Islet precursor cell (in vitro differentiated cells): Measurements from ENCODE around the gene CYB5R2.
"Not testable (repeated sequence)": the region's sequence is repeated elsewhere in the genome, so short reads cannot be mapped to it uniquely, and the experiment has no call there.

Experiments used
- DNase-seq: peaks from one replicate; pipeline ENCODE4 v3.0.0-alpha.2; 2018

CYB5R2 gene

DNA sequence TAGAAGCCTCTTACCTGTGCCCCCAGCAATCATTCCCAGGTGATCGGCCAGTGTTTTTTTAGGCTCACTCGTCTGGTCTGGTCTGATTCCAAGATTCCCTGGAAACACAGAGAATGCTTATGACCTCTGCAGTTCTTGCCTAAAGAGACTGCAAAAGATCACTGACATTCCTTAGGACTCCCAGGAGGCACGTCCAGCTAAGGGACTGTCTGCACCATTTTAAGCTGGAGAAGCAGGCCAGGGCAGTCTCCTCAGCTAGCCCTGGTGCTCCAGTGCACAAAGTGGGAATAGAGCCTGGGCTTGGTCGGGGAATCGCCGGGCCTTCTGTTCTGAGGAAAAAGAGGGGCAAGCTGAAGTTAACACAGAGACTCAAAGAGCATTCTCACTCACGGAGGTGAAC, 4.8 kb downstream of the CYB5R2 start:
- DNase-seq: no peak

DNA sequence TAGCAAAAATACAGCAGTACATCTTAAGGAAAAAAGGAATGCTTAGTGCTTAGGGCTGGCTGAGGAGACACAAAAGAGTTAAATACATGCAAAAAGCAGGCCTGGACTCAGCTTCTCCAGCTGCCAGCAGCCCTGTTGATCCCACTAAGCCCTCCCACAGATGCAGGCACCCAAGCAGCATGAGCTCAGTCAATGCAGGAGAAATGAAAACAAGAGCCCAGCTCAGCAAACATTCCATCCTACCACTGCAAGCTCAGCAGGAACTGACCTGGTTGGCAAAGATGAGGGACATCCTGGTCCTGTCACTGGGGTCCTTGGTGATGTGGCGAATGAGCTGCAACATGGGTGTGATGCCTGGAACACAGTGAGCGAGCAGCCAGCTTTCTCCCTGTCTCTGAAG, 5.8 kb downstream of the CYB5R2 start:
- no peak for DNase-seq

DNA sequence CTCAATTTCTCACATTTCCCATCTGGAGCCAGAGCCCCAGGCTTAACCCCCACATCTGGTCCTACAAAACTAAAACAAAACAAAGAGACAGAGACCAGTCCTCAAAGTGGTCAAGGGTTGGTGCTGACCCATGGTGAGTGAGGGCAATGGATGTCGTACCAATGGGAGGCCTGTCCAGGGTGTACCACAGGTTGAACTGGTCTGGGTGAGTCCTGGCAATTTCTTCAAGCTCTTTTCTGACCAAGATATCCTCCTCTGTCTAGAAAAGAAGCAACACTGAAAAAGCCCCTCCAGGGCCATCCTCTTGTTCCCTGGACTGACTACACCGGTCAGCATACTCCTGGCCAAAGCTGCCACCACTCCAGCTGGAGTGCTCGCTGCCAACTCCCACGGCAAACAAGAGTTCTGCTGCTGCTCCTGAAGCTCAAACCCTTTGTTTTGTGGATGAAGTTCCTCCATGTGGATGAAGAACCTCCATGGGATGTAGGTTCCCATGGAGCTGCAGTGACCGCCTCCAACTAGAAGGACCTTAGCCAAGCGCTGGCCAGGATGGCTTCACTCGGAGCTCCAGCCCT, 6.9 kb downstream of the CYB5R2 start:
- DNase-seq: no peak

DNA sequence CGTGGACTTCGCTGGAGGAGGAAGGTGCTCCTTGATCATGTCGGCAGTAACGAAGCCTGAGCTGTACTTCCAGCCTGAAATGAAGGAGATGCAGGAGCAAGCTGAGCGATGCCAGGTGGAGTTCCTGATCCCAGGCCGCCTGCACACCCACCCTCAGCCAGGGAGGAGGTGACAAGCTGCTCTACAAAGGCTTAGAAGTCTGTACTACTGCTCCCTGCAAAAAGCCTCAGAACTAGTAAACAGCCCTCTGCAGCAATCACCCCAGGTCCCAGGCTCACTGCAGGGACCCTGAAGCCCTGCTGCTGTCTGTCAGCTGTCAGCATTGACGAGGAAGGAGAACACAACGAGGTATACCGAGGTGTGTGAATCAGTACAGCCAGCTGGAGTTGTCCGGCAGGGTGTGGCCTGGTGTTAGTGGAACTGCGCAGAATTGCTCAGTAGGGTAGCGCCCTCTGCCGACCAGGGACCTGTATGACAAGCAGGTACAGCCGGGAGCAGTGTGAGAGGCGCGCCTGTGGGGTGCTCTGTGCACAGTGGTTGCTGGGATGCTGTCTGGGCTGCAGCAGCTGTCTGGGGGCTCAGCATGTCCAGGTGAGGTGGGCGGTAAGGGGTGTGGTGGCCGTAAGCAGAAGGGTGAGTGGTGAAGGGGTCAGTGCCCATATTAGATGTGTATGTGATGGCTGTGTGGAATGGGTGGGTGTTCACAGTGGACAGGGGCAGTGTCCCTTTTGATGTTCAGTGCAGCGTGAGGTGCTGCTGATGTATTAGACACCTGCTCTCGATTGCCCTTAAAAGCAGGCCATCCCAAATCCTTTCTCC, 7.6 kb downstream of the CYB5R2 start:
- DNase-seq: peak; percentile 91

DNA sequence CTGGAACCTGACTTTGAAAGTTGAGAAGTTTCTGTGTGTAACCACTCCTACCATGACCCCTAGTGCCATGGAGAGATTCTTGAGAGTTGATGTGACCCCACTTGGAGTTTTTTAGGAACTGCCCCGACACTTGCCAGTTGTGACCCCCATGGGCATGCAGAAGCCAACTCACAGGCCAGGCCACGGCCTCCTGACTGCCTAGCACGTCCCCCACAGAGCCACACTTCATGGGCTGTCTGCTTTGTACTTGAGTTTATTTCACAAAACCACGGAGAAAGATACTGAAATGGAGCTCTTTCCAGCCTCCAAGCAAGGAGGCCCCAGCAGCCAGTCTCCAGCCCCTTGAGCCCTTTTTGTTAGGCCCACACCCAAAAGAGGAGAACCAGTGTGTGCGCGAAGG, 8.4 kb downstream of the CYB5R2 start:
- DNase-seq: no peak

DNA sequence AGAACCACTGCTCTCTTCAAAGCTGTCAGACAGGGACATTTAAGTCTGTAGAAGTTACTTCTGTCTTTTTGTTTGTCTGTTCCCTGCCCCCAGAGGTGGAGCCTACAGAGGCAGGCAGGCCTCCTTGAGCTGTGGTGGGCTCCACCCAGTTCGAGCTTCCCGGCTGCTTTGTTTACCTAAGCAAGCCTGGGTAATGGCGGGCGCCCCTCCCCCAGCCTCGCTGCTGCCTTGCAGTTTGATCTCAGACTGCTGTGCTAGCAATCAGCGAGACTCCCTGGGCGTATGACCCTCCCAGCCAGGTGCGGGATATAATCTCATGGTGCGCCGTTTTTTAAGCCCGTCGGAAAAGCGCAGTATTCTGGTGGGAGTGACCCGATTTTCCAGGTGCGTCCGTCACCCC, 9.8 kb downstream of the CYB5R2 start:
- not testable (repeated sequence) for DNase-seq

DNA sequence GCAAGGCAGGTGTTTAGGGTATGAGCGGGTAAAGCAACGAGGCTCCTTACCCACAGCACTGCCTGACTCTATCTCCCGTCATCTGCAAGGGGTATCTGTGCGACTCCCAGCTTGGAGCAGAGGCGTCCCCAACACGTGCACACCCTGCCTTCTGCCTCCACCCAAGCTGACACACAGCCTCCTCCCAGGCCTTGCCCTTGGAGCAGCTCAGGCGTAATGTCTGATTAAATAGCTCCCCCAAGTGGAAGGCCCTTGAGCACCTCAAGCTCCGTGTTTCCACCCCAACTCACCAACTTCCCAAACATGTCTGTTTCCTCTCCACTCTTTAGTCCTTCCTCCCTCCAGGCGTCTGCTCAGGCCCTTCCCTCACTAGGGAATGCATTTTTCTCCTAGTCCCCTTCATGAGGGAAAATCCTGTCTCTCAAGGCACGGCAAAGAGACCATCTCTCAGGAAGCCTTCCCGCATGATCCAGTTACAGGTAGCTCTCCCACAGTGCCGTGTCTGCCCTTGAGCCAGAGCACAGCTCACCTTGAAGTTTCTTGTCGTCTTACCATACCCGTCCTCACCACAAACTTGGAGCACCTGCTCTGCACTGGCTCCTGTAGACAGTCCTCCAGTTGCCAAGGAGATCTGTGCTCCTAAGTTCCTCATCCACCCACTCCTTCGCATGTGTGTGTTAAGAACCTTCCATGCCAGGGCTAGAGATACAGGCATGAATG, 15.8 kb downstream of the CYB5R2 start:
- peak; percentile 75 for DNase-seq

DNA sequence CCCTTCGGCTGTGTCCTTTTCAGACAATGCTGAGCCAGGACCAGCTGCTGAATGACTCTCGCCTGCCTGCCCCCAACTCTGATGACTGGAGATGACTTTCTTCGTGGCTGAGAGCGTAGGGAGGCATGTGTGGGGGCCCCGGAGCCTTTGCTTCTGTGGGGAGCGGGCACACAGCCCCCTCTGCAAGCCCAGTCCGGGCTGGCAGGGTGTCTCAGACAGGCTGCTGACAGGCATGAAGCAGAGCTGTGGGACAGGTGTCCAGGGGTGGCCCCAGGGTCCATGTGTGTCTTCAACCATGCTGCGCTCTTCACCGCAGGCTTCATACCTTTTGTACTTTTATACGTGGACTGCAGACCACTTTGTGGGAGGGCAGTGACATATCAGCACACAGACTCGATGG, 16.6 kb downstream of the CYB5R2 start:
- DNase-seq: no peak

DNA sequence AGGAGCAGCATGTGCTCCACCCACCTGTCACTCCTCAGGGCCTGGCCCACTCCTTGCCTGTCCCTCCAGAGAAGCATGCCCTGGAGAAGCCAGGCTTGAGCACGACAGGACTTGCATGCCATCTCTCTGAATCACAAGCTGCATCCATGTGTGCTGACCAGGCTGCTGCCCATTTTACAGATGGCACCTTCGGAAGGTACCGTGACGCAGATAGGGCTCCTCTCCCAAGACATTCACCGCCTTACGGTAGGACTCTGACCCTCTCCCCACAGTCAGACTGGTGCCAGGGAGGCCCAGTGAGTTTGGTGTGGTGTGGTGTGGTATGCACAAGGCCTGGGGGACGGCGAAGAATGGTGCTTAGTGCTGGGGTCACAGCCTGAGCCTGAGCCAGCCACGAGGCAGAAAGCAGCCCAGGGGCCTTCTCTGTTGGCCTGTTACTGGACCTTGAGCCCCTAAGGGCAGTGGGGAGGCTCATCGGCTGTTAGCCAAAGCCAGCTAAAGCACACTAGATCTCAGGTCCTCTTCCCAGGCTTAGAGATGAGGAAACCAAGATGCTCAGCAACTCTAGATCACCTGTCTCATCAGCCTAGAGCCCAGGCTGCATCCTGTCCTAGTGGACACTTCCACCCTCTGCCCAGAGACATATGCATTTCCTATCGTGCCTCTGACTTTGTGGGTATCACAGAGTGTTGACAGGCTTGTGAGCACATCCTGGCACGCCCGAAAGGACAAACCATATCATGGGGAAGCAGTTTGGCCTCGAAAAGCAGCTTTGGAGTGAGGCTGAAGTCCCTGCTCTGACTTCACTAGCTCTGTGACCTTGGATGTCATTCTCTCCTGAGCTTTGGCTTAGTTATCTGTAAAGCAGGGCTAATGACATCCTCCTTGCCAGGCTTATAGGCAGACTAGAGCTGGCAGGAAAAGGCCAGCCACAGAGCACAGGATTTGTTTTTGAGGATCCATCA, 17.8 kb downstream of the CYB5R2 start:
- no peak for DNase-seq

DNA sequence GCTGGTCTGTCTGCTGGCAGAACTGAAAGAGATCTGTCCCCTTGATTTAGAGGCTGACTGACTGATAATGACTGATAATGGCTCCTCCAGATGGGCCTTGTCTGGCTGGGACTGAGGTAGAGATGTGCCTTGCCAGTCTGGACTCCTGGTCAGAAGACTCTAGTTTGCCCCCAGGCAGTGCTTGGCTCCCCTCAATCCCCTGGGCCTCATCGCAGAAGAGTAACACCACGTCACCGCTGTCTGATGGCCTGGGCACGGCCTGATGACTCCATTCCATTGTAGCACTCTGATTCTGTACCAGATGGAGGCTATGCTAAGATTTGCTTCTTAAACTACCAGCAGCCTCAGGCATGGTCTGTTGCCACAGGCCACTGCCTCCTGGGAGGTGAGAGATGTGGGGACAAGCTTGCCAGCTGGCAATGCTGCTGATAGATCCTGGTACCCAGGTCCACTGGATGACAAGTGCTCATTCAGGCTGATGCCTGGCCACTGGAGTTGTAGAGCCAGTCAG, 19.1 kb downstream of the CYB5R2 start:
- peak; percentile 76 for DNase-seq

DNA sequence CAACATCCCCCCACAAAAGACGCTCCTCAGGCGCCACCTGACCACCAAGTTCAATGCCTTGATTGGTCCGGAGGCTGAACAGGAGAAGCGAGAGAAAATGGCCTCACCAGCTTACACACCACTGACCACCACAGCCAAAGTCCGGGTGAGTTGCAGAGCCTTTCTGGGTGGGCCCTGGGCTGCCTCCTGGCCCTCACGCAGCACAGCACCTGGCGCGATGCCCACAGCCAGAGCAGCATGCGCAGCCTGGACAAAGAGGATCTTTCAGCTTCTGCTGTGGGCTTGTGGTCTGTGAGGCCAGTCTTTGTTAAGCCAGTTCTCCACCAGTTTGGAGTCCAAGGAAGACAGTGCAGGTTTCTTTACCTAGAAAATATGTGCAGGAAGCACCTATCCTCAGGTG, 21.6 kb downstream of the CYB5R2 start:
- DNase-seq: no peak

DNA sequence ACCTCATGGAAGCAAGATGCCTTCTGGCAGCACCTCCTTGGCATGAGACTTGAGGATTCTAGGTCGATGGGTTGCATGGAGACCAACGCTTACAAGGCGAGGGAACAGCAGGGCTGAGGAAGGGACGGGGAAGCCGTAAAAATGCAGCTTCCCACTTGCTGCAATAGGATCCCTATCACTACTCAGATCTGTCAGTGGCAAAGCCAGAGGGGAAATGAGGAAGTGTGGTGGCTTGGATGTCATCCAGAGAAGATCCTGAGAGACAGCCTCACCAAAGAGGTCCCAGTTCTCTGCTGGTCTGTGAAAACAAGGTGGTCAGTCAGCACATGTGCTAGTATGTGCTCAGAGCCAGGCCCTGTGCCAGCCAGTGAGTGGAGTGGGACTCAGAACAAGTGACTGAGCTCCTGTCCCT, 22.2 kb downstream of the CYB5R2 start:
- DNase-seq: peak; percentile 42

DNA sequence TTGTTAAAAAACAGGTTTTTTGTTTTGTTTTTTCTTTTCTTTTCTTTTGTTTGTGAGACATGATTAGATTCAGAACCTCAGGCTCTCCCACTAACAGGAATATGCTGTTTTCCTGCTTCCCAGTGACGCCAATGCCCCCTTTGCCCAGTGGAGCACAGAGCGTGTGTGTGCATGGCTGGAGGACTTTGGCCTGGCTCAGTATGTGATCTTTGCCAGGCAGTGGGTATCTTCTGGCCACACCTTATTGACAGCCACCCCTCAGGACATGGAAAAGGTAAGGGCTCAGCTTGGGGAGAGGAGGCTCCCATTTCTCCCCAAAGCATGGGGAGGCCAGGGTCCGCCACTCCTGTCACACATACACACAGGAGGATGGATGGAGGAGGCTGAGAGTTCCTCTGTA, 25.0 kb downstream of the CYB5R2 start:
- no peak for DNase-seq

DNA sequence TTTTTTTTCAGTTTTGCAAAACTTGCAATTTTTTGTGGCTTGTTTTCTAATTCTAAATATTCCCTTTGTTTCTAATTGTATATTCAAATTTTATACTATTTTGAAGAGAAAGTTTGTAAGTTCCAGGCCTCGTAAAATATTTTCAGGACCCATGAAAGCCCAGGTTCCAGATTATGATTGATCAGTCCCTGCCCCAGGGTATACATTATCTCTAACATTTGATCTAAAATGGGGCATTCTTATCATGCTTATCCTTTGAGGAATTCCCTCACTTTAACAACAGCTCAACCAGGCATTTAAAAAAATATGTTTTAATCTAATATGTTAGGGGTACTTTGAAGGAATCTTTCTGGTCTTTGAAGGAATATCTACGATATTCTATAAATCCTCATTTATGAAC, 26.4 kb downstream of the CYB5R2 start:
- no peak for DNase-seq

DNA sequence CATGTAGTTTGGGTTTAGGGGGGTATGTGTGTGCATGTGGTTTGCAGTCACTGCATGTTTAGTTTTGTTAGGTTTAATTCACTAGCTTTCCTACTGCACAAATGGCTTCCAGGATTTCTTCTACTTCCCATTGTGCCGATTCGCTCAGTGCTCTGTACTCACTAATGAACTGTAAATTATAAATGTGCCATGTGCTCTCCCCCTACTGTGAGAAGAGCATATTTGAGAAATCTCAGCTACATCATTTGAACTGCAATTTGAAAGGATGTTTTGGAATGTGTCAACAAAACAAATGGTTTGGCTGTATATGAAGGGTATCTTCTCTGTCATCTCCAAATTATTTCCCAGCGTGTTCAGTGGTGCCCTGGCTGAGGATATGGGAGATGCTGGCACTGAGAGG, 28.1 kb downstream of the CYB5R2 start:
- DNase-seq: no peak

DNA sequence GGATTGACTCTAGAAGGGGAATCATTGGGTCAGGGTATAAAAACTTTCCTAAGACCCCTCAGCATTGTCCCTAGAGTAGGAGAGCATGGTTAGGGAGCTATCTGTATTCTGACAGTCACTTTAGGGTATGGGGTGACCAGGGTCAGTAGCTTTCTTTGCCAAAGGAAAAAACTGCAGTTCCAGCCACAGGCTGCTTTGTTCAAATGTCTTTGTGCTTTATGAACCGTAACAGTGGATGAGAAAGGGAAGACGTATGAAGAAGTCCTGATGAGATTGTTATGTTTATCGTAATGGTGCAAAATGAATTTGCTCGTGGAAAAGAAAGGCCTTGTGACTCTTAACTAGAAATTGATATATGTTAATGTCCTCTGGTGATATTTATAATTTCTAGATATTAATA, 30.0 kb downstream of the CYB5R2 start:
- DNase-seq: no peak

DNA sequence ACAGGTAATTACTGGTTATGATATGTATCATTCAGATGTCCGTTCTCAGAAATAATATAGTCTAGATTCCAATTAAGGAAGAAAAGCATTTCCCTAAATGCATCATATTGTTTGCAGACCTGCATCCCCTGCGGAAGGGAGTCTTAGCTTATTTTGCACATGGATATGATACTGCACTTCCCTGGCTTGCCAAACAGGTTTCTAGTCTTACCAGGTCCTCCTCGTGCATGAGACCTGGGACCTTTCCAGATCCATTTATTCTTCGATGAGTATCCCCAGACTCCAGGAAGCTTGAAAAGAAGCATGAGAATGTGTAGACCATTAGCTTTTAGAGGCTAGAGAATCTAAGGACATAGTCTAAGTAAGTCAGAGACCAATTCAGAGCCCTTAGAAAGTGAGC, 30.6 kb downstream of the CYB5R2 start:
- DNase-seq: no peak

DNA sequence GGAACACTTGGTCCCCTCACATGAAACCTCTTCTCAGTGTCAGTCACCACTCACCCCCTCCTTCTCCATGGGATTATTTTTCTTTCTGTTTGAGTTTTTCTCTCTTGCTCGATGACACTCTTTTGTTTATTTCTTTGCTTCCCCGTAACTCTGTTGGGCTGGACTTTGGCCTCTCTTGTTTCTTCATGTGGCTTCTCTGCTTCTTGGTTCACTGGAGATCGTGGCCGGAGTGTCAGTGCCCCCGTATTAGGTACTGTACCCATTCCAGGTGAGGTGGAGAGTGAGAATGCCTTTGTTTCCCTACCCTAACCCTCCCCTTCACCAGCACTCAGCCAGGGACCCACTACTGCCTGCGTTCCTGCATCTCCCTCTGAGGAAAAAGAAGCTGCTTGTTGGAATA, 32.5 kb downstream of the CYB5R2 start:
- no peak for DNase-seq

DNA sequence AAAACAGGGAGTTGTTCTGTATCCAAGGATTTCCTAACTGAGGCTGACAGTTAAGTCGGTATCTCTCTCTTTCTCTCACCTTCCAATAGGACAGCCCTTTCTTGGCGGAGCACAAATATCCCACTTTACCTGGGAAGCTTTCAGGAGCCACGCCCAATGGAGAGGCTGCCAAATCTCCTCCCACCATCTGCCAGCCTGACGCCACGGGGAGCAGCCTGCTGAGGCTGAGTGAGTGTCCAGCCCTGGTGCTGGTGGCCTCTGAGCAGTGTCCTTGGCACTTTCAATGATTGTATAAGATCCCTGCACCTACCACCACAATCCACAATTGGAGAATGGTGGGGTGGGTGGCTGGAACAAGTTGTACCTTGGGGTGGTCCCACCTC, 33.7 kb downstream of the CYB5R2 start:
- no peak for DNase-seq

DNA sequence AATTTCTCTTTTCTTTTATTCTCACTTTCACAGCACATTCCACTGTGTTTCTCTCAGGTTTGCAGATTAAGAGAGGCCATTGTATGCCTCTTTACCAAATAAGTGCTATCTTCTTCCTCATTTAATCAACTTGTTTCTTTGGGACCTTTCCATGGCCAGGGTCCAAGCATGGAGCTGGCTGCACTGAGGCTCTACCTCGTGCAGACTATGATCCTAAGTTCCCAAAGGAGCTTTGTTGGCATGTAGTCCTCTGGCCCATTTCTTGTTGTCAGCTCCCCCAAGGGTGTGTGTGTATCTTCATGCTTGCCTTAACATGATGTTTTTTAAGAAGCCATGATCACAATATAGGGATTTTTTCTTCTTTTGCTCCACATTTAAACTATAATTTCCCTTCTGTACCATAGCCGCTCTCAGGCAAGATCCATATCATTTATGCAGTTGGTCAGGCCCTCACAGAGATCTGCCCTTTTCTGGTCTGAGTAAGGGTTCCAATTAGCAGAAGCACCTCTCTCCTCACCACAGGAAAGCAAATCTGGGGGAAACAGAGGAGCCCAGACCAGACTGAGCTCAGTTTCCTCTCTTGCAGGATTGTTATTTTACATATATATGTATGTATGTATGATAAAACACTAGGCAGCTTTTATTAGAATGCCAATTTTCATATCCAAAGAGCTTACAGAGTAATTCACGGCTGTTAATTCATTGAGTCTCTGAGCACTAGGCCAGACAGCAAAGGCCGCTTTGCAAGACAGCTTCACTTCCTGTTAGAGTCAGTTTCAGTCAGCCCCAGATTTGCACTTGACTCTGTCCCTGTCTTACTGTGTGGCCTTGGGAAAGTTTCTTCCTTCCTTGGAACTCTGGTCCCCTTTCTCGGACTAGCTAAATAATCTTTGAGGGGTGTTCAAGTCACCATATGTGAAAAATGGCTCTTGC, 34.3 kb downstream of the CYB5R2 start:
- no peak for DNase-seq

DNA sequence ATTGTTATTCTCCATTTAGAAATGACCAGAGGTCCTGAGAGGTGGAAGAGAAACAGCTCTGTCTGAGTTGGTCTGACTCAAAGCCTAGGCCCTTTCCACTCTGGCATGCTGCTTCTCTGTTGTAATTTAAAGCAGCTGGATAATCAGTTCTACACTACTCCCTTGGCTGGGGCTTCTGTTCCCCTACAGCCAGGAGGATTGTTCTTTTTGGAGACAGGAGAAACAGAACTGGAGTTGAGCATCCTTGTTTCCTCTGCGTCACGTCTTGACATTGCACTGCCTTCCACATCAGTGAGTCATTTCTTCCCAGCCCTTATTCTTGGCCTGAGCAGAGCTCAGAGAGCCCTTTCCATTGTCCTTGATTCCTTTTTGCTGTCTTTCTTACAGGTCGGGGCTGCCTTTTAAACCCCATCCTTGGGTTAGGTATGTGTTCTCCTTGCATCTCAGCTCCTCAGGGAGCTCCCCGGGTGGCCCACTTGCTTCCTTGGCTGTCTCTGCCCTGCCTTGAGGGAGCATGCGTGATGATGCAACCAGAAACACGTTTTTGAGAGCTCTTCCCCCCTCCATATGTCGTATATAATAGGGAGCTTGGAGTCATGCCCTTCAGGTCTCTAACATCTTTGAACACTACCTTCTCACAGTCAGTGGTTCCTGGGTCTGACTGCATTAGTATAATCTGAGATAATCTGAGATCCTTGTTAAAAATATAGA, 35.7 kb downstream of the CYB5R2 start:
- no peak for DNase-seq
